Cardiac fibroblast (primary cell): ENCODE results near the gene WDR87.
"Not testable (repeated sequence)": the region's sequence is repeated elsewhere in the genome, so short reads cannot be mapped to it uniquely, and the experiment has no call there.

Experiments used
- DNase-seq, 2 donors: peaks; one replicate each; pipeline versions ENCODE4 v3.0.0 to v3.0.0-alpha.2; 2010; ENCODE audit warnings: low read depth in 2 of 2
- H3K4me3 ChIP-seq, 2 donors: replicated peaks in 1 of 2; 1 replicate in 1 of 2; 2 replicates in 1 of 2; pipeline ENCODE4 v1.5.1; 2011; ENCODE audit warnings: low read depth in 2 of 2, low read length in 2 of 2, mild to moderate bottlenecking in 2 of 2, moderate library complexity in 1 of 2
- CTCF ChIP-seq: IDR thresholded peaks from one replicate; pipeline ENCODE4 v1.5.1; 2011; ENCODE audit warnings: low read depth, mild to moderate bottlenecking, low read length, inconsistent platforms

Gene WDR87

GRCh38 chr19:37925212-37925611 lies 18.8 kb upstream of the WDR87 start:
- no peak for DNase-seq
- H3K4me3 ChIP-seq = no peak overlapping the region
- TF ChIP-seq CTCF = no peak

GRCh38 chr19:37924573-37924972 lies 18.2 kb upstream of the WDR87 start:
- H3K4me3 ChIP-seq, DNase-seq: not testable (repeated sequence)

GRCh38 chr19:37920591-37921450 lies 14.4 kb upstream of the WDR87 start:
- H3K4me3 ChIP-seq = no peak overlapping the region
- no peak for DNase-seq
- no peak for TF ChIP-seq CTCF

- no peak for TF ChIP-seq CTCF
- no peak overlapping the region for H3K4me3 ChIP-seq
- DNase-seq = no peak
Measured at GRCh38 chr19:37914908-37915307, 8.5 kb upstream of the WDR87 start.

- no peak for DNase-seq
- H3K4me3 ChIP-seq = no peak overlapping the region
- TF ChIP-seq CTCF = no peak
Measured at GRCh38 chr19:37909661-37910199, 3.3 kb upstream of the WDR87 start.

GRCh38 chr19:37907735-37908455 lies 1.5 kb upstream of the WDR87 start:
- peak in 1 of 2 donors; percentile 21 for DNase-seq
- H3K4me3 ChIP-seq = peak overlapping the region; percentile 93 to 95
- no peak for TF ChIP-seq CTCF
